HG03196 (cell line): ENCODE measurements around the gene CALR.
A peak's percentile ranks its signal among the peaks of the same experiment; 100 is the strongest.
"Not testable (repeated sequence)": the region's sequence is repeated elsewhere in the genome, so short reads cannot be mapped to it uniquely, and the experiment has no call there.

Experiments
- ATAC-seq: cut with Tn5 transposase; IDR thresholded peaks from one replicate; pipeline ENCODE4 v1.9.1; 2021; ENCODE audit not compliant: unreplicated experiment

CALR gene

GRCh38 chr19:12937927-12938778 is at the start of gene CALR:
Gene CALR, plus strand, starts transcription at chr19:12938609. Its CDS starts 71 bp downstream, at chr19:12938680.
- ATAC-seq, result peak; percentile 85

DNA sequence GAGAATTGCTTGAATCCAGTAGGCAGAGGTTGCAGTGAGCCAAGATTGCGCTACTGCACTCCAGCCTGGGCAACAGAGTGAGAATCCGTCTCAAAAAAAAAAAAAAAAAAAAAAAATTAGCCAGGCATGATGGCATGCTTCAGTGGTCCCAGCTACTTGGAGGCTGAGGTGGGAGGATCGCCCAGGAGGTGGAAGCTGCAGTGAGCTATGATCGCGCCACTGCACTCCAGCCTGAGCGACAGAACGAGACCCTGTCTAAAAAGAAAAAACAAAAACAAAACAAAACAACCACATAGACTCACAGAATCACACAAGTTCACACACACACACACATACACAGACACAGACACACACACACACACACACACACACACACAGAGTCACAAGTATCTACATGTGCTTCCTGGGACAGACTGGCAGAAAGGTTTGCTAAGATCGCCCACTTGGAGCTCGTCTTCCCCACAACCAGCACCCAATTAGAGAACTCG is 48.1 kb upstream of the CALR start:
- not testable (repeated sequence) for ATAC-seq

DNA sequence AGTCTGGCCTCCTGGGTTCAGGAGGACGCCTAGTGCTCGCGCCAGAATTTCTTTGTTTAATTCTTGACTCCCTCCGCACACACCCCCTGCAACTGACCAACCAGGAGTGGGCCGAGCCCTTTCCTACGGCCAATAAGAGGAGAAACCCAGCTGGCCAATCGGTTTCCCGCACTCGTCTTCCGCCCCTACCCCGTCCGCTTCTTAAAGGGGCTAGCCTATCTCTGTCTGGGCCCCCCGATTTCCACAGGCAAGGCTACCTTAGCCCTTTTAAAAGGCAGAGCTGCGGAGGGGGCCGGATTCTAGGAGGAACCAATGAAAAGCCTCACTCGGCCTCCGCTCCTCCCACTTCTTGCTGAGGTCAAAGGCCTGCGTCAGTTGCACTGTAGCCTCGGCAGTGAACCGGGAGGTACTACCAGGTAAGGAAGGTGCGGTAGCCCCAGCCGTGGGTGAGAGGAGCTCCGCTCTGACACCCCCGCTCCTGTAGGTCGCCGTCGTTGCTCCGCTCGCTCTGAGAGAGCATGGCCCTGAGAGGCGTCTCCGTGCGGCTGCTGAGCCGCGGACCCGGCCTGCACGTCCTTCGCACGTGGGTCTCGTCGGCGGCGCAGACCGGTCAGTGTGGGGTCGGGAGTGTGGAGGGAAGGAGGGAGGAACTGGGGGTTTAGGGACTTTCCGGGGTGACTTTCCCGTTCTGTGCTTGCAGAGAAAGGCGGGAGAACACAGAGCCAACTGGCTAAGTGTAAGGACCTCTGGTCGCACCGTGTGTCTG is 47.4 kb upstream of the CALR start, which contains the start of gene GCDH:
TSS of gene GCDH (plus strand) at position 374 of the 766 bp plus-strand sequence. CDS start at position 519, 145 bp downstream.
- peak; percentile 85 for ATAC-seq

DNA sequence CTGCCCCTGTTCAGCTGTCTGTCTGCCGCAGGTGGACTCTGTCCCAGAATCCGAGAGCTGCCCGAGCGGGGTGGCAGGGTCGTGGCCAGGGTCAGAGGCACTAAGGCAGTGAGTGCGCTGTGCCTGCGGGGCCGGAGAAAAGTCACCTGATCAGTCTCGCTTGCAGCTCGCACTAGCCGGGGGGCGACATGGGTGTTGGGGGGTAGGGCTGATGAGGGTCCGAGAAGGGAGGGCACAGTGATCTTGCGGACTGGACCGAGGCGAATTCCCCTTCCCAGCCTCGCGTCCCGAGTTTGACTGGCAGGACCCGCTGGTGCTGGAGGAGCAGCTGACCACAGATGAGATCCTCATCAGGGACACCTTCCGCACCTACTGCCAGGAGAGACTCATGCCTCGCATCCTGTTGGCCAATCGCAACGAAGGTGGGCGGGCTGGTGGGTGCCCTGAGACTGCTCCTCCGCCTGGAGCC is 46.8 kb upstream of the CALR start:
- peak; percentile 2 for ATAC-seq

- ATAC-seq, result no peak
These were observed 44.8 kb upstream of the CALR start for GRCh38 chr19:12893582-12893981.

- no peak for ATAC-seq
These were observed 41.9 kb upstream of the CALR start for GRCh38 chr19:12896460-12896859.

- ATAC-seq, result peak; percentile 55
These were observed 38.4 kb upstream of the CALR start for GRCh38 chr19:12899891-12900518.

- no peak for ATAC-seq
These were observed 31.2 kb upstream of the CALR start for GRCh38 chr19:12907166-12907565.

DNA sequence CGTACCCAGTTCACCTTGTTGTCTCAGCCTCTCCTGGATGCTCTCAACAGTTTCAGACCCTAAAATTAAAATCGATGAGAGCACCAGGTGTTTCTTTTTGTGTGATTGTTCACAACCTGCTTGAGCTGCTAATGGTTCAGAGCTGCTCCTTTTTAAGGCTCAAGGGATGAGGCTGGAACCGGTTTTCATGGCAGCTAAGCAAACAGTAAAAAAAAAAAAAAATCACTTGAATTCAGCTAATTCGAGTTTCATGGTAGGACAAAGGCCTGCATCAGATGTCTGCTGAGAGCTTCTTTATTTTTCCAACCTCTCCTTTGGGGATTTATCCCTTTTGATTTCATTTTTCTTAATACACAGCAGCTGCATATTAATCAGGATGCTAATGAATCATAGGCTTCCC is 25.8 kb upstream of the CALR start:
- ATAC-seq, result no peak

- no peak for ATAC-seq
These were observed 25.3 kb upstream of the CALR start for GRCh38 chr19:12913011-12913561.

DNA sequence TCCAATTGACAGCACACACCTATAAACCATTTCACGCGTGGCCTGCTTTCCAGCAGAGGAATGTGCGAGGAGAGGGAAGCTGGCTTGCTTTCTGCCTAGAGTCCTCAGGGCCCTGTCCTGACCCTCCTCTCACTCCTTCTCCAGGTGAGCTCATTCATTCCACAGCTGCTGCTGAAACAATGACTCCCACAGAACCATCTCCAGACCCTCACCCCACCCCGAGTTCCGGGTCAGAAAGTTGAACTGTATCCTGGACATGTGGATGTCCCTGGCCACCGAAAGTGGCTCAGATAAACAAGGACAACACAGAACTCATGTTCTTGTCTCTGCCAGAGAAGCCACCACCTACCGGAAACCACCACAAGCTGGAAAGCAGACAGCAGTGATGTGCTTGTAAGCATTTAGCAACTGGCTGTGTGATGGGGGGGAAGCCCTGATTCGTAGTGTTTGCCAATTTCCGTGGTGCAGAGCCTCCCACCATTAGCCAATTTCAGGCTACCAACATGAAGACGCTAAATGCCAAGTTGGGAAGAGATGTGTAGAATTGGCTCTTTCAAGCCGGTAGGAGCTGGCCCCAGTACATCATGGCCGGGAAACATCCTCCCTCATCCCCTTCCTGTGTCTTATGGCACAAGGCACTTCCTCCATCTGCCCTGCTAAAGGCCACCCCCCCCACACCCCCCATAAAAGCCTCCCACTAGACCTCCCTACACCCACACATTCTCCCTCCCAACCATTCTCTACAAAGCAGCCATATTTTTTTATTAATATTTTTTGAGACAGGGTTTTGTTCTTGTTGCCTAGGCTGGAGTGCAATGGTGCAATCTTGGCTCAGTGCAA is 24.3 kb upstream of the CALR start:
- ATAC-seq, result no peak

DNA sequence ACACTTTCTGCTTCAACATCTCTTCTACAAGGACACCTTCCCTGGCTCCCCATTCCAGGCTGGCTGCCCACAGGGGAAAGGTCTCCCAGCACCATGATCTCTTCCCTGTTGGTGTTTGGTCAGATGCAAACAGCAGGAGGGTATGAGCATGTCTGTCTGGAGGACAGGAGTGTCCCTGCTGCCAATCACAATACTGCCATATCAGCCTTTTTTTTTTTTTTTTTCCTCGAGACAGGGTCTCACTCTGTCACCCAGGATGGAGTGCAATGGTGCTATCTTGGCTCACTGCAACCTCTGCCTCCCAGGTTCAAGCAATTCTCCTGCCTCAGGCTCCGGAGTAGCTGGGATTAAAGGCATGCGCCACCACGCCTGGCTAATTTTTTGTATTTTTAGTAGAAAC is 22.5 kb upstream of the CALR start:
- ATAC-seq, result not testable (repeated sequence)

DNA sequence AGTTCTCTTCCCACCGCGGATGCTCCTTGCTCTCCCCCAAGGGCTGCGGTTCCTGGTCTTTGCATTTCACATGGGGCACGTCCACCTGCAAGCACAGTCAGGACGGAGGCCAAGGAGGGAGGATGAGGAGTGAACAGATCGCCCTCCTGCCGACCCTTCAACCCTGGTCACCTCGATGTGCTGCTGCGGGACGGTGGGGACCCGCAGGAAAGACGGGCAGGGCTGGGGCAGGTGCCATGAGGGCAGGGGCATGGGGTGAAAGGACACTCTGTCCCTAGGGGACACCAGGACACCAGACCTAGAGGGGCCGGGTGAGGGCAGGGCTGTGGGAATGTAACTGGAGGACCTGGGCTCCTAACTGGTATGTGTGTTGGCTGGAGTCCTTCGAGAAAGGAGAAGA is 20.2 kb upstream of the CALR start:
- ATAC-seq, result no peak

DNA sequence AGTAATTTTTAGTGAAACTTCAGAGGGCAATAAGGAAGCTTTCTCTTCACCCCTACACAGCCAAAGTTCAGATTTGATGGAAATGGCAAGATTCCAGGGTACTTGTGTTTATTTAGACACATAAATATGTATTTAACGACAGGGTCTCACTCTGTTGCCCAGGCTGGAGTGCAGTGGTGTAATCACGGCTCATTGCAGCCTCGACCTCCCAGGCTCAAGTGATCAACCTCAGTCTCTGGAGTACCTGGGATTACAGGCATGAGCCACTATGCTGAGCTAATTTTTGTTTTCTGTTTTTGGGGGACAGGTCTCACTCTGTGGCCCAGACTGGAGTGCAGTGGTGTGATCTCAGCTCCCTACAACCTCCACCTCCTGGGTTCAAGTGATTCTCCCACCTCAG is 17.4 kb upstream of the CALR start:
- no peak for ATAC-seq

- ATAC-seq, result no peak
These were observed 15.4 kb upstream of the CALR start for GRCh38 chr19:12922959-12923358.

DNA sequence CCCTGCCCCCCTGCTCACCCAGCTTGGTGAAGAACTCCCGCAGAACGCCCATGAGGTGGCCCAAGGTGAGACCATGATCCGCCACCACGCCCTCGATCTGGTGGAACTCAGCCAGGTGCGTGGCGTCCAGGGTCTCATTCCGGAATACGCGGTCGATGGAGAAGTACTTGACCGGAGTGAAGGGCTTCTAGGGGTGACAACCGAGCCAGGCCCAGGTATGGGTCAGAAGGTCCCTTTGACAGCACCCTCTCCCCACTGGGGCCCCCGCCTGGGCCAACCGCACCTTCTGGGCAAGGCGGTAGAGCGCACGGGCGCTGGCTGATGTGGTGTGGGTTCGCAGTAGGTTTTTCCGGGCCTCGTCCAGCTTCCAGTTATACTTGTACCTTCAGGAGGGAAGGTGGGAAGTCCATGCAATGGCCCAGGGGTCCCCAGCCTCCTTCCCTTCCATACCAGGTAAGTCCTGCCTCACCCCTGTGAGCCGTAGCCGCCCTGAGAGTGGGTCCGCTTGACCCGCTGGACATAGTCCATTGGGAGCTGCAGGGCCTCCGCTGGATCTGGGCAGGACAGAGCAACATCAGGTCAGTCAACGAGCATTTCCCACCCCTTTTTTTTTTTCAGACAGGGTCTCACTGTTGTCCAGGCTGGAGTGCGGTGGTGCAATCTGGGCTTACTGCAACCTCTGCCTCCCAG is 13.6 kb upstream of the CALR start:
- ATAC-seq, result no peak

DNA sequence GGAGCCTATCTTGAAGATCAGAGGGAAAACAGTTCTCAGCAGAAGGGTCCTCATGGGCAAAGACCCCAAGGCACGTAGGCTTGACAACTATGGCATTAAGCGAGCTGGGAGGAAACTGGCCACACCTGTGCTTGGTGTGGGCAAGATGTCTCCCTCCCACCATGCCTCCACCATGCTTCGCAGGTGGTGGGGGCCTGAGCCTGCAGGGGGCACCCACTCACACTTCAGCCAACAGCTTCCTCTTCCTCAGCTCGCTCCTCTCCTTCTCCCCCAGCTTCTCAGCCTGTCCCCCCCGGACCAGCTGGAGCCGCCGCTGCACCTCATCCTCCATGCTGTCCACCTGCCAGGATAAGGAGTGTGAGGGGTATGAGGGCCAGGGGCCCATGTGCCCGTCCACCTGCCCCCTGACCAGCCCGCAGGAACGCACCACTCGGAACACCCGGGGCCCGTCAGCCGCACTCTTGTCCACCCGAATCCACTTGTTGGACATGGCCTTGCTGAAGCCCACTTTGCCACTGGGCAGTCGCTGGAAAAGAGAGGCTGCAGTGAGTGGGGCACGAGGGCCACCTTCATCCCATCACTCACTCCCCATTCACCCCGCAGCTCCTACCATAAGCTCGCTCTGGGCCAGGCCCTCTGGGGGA is 8.3 kb upstream of the CALR start:
- no peak for ATAC-seq

- ATAC-seq, result no peak
These were observed 5.8 kb upstream of the CALR start for GRCh38 chr19:12932392-12933286.
